ENCODE measurements around the gene SPA17.

SPA17 gene

DNA sequence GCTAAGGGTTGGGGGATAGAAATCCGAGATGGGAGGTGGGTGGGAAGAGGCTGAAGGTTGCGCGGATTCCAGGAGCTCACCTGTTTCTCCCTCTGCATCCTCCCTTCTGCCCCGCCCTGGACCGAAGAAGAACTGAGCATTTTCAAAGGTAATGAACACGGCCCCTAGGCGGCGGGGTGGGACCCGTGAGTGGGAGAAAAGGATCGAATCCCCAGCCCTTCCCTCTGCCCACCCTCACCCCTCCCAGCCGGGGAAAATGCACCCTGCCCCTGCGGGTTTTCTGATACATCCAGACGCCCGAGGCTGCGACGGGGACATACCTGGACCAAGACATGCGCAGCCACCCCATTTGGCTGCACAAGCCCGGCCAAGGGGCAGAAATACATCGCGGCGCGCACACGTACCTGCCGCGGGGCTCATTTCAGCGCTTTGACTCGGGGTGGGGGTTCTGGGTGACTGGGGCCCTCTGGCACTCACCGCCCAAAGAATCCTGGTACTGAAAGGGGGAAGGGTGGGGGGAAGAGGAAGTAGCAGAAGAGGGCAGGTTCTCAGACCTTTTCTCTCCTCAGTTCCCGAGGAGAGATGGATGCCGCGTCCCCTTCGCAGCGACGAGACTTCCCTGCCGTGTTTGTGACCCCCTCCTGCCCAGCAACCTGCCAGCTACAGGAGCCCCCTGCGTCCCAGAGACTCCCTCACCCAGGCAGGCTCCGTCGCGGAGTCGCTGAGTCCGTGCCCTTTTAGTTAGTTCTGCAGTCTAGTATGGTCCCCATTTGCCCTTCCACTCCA is 72.3 kb downstream of the SPA17 start:
- TF ChIP-seq, protein P1, sequence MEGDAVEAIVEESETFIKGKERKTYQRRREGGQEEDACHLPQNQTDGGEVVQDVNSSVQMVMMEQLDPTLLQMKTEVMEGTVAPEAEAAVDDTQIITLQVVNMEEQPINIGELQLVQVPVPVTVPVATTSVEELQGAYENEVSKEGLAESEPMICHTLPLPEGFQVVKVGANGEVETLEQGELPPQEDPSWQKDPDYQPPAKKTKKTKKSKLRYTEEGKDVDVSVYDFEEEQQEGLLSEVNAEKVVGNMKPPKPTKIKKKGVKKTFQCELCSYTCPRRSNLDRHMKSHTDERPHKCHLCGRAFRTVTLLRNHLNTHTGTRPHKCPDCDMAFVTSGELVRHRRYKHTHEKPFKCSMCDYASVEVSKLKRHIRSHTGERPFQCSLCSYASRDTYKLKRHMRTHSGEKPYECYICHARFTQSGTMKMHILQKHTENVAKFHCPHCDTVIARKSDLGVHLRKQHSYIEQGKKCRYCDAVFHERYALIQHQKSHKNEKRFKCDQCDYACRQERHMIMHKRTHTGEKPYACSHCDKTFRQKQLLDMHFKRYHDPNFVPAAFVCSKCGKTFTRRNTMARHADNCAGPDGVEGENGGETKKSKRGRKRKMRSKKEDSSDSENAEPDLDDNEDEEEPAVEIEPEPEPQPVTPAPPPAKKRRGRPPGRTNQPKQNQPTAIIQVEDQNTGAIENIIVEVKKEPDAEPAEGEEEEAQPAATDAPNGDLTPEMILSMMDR (IDR thresholded peaks at IDR 0.05; ENCODE audit: insufficient read depth, low read depth, low read length, missing control alignments), result peak; percentile 40

DNA sequence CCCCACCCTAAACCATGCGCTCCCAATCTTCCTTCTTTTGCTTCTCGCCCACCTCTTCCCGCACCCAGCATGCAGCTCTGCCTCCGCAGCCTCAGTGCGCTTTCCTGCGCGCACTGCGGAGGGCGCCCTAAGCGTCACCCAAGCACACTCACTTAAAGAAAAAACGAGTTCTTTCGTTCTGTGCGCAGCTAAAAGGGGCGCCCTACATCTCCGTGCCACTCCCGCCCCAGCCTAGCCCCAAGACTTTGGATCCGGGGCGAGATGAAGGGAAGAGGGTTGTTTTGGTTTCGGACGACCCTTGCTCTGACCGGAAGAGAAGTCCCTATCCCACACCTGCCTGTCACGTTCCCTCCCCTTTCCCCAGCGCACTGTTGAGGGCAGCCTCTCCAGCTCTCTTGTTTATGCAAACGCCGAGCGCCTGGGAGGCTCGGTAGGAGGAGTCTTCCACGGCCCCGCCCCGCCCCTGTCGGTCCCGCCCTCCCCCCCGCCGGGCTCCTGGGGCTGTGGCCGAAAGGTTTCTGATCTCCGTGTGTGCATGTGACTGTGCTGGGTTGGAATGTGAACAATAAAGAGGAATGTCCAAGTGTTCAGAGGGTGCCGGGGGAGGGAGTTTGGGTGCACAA is 73.0 kb downstream of the SPA17 start:
- H3K4me3 ChIP-seq (ENCODE audit: low read depth, low read length), result peak overlapping the region; percentile 82
- DNase-seq (ENCODE audit: low read depth), result peak; percentile 86
- TF ChIP-seq, protein P1 (IDR thresholded peaks at IDR 0.05; ENCODE audit: insufficient read depth, low read depth, low read length, missing control alignments), result peak; percentile 68

More for the DNA sequence above, 72.3 kb downstream of the SPA17 start:
- H3K4me3 ChIP-seq (ENCODE audit: low read depth, low read length), result peak overlapping the region; percentile 82
- DNase-seq (ENCODE audit: low read depth), result peak; percentile 37
